OCI-LY7 (cell line): ENCODE data around the gene TRIM71. TPM values are rescaled to one million over a fixed set of nuclear protein-coding genes. Genes with fewer than 3 reads are reported as not detected.
"Not testable (repeated sequence)": the region's sequence is repeated elsewhere in the genome, so short reads cannot be mapped to it uniquely, and the experiment has no call there.

Source experiments
- BruUV-seq: library from RNA; stranded (reverse); fragments of 400-500 nt; replicated peaks from 2 replicates; lab custom pipeline; 2021; lab: Mats Ljungman, UMichigan
- CTCF ChIA-PET: fragments of 300-600 bp; sonication (Branson Sonifier 250); formaldehyde crosslinking; loops from one replicate; lab custom pipeline; 2022; ENCODE audit warnings: antibody characterized with exemption; ENCODE audit not compliant: unreplicated experiment; lab: Charles Lee
- POLR2A ChIA-PET: fragments of 300-600 bp; sonication (Branson Sonifier 250); formaldehyde crosslinking; loops from one replicate; lab custom pipeline; 2022; ENCODE audit warnings: antibody characterized with exemption; lab: Charles Lee
- DNase-seq: peaks from one replicate; pipeline ENCODE4 v3.0.0-alpha.2; 2015; ENCODE audit warnings: low spot score
- H2AFZ ChIP-seq: fragments of 200-600 bp; sonication (generic), shearing (Covaris generic); 2 replicates; pipeline ENCODE4 v1.6.1; 2014; ENCODE audit warnings: mild to moderate bottlenecking, antibody characterized with exemption, low read length, moderate library complexity
- H3K27ac ChIP-seq: fragments of 200-600 bp; sonication (generic); 2 replicates; pipeline ENCODE4 v1.5.1; 2014; ENCODE audit warnings: mixed run types, low read depth, mild to moderate bottlenecking, moderate library complexity, low read length, inconsistent platforms; ENCODE audit not compliant: poor library complexity, severe bottlenecking
- H3K36me3 ChIP-seq: fragments of 200-600 bp; sonication (generic); 2 replicates; pipeline ENCODE4 v1.6.1; 2014; ENCODE audit warnings: mild to moderate bottlenecking, antibody characterized with exemption, low read length, moderate library complexity, mixed read lengths; ENCODE audit not compliant: insufficient read depth
- H3K4me1 ChIP-seq: fragments of 200-600 bp; sonication (generic); 2 replicates; pipeline ENCODE4 v1.5.1; 2014; ENCODE audit warnings: mild to moderate bottlenecking, low read length; ENCODE audit not compliant: insufficient read depth, poor library complexity, severe bottlenecking
- H3K4me2 ChIP-seq: fragments of 200-600 bp; sonication (generic); 2 replicates; pipeline ENCODE4 v1.6.1; 2014; ENCODE audit warnings: mild to moderate bottlenecking, low read length
- H3K4me3 ChIP-seq: fragments of 200-600 bp; sonication (generic); 2 replicates; pipeline ENCODE4 v1.5.1; 2014; ENCODE audit warnings: mild to moderate bottlenecking, low read depth, low read length; ENCODE audit not compliant: poor library complexity, severe bottlenecking
- H3K79me2 ChIP-seq: fragments of 200-600 bp; sonication (generic); 2 replicates; pipeline ENCODE4 v1.6.1; 2016; ENCODE audit warnings: low read depth, mild to moderate bottlenecking, low read length, moderate library complexity, mixed read lengths; ENCODE audit not compliant: insufficient read depth
- H3K9me2 ChIP-seq: fragments of 200-600 bp; sonication (generic); 2 replicates; pipeline ENCODE4 v1.6.1; 2016; ENCODE audit warnings: mild to moderate bottlenecking, low read length, mixed read lengths; ENCODE audit not compliant: insufficient read depth
- H3K9me3 ChIP-seq: fragments of 200-600 bp; sonication (generic); 2 replicates; pipeline ENCODE4 v1.6.1; 2014; ENCODE audit warnings: mild to moderate bottlenecking, mixed run types, low read length, mixed read lengths
- H4K20me1 ChIP-seq: fragments of 200-600 bp; sonication (generic); 2 replicates; pipeline ENCODE4 v1.6.1; 2014; ENCODE audit warnings: mild to moderate bottlenecking, antibody characterized with exemption, low read length, moderate library complexity, mixed read lengths; ENCODE audit not compliant: insufficient read depth
- CTCF ChIP-seq: fragments of 200-600 bp; sonication (generic); conservative IDR thresholded peaks from 2 replicates; pipeline ENCODE4 v1.5.1; 2014; ENCODE audit warnings: mild to moderate bottlenecking, antibody characterized with exemption, low read length, moderate library complexity, mixed read lengths
- EZH2phosphoT487 ChIP-seq: fragments of 200-600 bp; sonication (generic); IDR thresholded peaks from 2 replicates; pipeline ENCODE4 v1.6.1; 2018; ENCODE audit warnings: low read depth, borderline replicate concordance, mild to moderate bottlenecking, mixed run types, antibody characterized with exemption, low read length, moderate library complexity, mixed read lengths
- intact Hi-C: fragments of 100-400 bp; cut with micrococcal nuclease; formaldehyde crosslinking; loops from one replicate; pipeline ENCODE4 v1.10.0; 2022; ENCODE audit not compliant: unreplicated experiment
- total RNA-seq, 2 experiments: library from RNA; depleted of rRNA in 1 of 2; stranded (reverse); fragments of >200 nt in 1 of 2; shearing (Covaris generic) in 1 of 2; gene quantifications; 2 replicates each; pipeline ENCODE4 v1.2.3, GENCODE V29; 2014 to 2022

The TRIM71 gene
- total RNA-seq, 2 experiments from 2014 or later, result not detected

- DNase-seq, result no peak
- ChIA-PET POLR2A (no interaction called here), CTCF (no interaction called here)
- no peaks in the 10 kb centered on the region for H3K4me1 ChIP-seq
- H3K79me2 ChIP-seq, result no peaks in the 10 kb centered on the region
- H3K4me2 ChIP-seq, result no peak overlapping the region
- no peaks in the 10 kb centered on the region for H3K9me2 ChIP-seq
- BruUV-seq, result no TSS peak
- H4K20me1 ChIP-seq, result no peaks in the 10 kb centered on the region
- H3K9me3 ChIP-seq, result no peaks in the 10 kb centered on the region
- H3K4me3 ChIP-seq, result no peak overlapping the region
- intact Hi-C loops, result no loop called here
- no peak overlapping the region for H2AFZ ChIP-seq
- TF ChIP-seq EZH2phosphoT487, result no peak
- TF ChIP-seq CTCF, result no peak
- no peaks in the 10 kb centered on the region for H3K36me3 ChIP-seq
- H3K27ac ChIP-seq, result no peak overlapping the region
Measured at GRCh38 chr3:32940726-32941125, 122.9 kb downstream of the TRIM71 start.

GRCh38 chr3:32945136-32945535 lies 127.3 kb downstream of the TRIM71 start:
- no peaks in the 10 kb centered on the region for H3K9me2 ChIP-seq
- no peaks in the 10 kb centered on the region for H4K20me1 ChIP-seq
- no peak overlapping the region for H3K27ac ChIP-seq
- no peaks in the 10 kb centered on the region for H3K79me2 ChIP-seq
- ChIA-PET POLR2A (no interaction called here), CTCF (no interaction called here)
- no peaks in the 10 kb centered on the region for H3K4me1 ChIP-seq
- no peak overlapping the region for H2AFZ ChIP-seq
- intact Hi-C loops, result no loop called here
- DNase-seq, result no peak
- H3K4me3 ChIP-seq, result no peak overlapping the region
- BruUV-seq, result no TSS peak
- TF ChIP-seq EZH2phosphoT487, result no peak
- peak; percentile 40; the same call in 1 of the 2 replicates for TF ChIP-seq CTCF
- H3K9me3 ChIP-seq, result no peaks in the 10 kb centered on the region
- H3K4me2 ChIP-seq, result no peak overlapping the region
- H3K36me3 ChIP-seq, result no peaks in the 10 kb centered on the region

- H3K36me3 ChIP-seq, H3K4me2 ChIP-seq, BruUV-seq, intact Hi-C loops, H3K9me2 ChIP-seq, H3K4me3 ChIP-seq, H3K9me3 ChIP-seq, H3K27ac ChIP-seq, DNase-seq, H3K4me1 ChIP-seq, H4K20me1 ChIP-seq, CTCF ChIA-PET, H3K79me2 ChIP-seq, POLR2A ChIA-PET, H2AFZ ChIP-seq: not testable (repeated sequence)
Measured at GRCh38 chr3:32945598-32945997, 127.8 kb downstream of the TRIM71 start.
